Stimulated activated CD4-positive, alpha-beta T cell treated with anti-CD3 and anti-CD28 coated beads, Interleukin-2, amount 100 ng/mL, for 48 hours (primary cell): ENCODE data around the gene EP300.
"Not testable (repeated sequence)": the region's sequence is repeated elsewhere in the genome, so short reads cannot be mapped to it uniquely, and the experiment has no call there.

Source experiments
- DNase-seq, 2 donors: peaks; one replicate each; pipeline ENCODE4 v3.0.0-alpha.2; 2020

EP300 gene

GRCh38 chr22:41092023-41092817 is at the start of gene EP300:
TSS of gene EP300 (plus strand) at chr22:41092592. CDS start at chr22:41093005, 413 bp downstream.
- DNase-seq, result peak; percentile 67 to 69

GRCh38 chr22:41043722-41044121 is 48.7 kb upstream of the EP300 start:
- DNase-seq, result no peak

GRCh38 chr22:41045575-41045974 is 46.8 kb upstream of the EP300 start:
- not testable (repeated sequence) for DNase-seq

GRCh38 chr22:41047801-41048211 is 44.6 kb upstream of the EP300 start:
- DNase-seq, result no peak

GRCh38 chr22:41048345-41048744 is 44.0 kb upstream of the EP300 start:
- not testable (repeated sequence) for DNase-seq

- no peak for DNase-seq
Observed at GRCh38 chr22:41048791-41049717, 43.3 kb upstream of the EP300 start.

- DNase-seq, result not testable (repeated sequence)
Observed at GRCh38 chr22:41049795-41050194, 42.6 kb upstream of the EP300 start.

- DNase-seq, result no peak
Observed at GRCh38 chr22:41050883-41051282, 41.5 kb upstream of the EP300 start.

- DNase-seq, result no peak
Observed at GRCh38 chr22:41052661-41053490, 39.5 kb upstream of the EP300 start.

GRCh38 chr22:41057076-41057475 is 35.3 kb upstream of the EP300 start:
- no peak for DNase-seq

- DNase-seq, result no peak
Observed at GRCh38 chr22:41062146-41062545, 30.2 kb upstream of the EP300 start.

- DNase-seq, result not testable (repeated sequence)
Observed at GRCh38 chr22:41064326-41064725, 28.1 kb upstream of the EP300 start.

GRCh38 chr22:41066341-41066740 is 26.1 kb upstream of the EP300 start:
- not testable (repeated sequence) for DNase-seq

GRCh38 chr22:41067968-41068367 is 24.4 kb upstream of the EP300 start:
- DNase-seq, result not testable (repeated sequence)

- no peak for DNase-seq
Observed at GRCh38 chr22:41070665-41071331, 21.6 kb upstream of the EP300 start.

GRCh38 chr22:41074061-41074460 is 18.3 kb upstream of the EP300 start:
- no peak for DNase-seq

- no peak for DNase-seq
Observed at GRCh38 chr22:41074466-41074865, 17.9 kb upstream of the EP300 start.

- DNase-seq, result no peak
Observed at GRCh38 chr22:41074941-41075710, 17.3 kb upstream of the EP300 start.

GRCh38 chr22:41075946-41076345 is 16.4 kb upstream of the EP300 start:
- DNase-seq, result no peak

GRCh38 chr22:41076857-41077256 is 15.5 kb upstream of the EP300 start:
- DNase-seq, result no peak

- no peak for DNase-seq
Observed at GRCh38 chr22:41078931-41079330, 13.5 kb upstream of the EP300 start.
